Stimulated activated CD4-positive, alpha-beta T cell treated with anti-CD3 and anti-CD28 coated beads, Interleukin-4, amount 100 ng/mL, for 4 hours (primary cell): Measurements from ENCODE around the gene DAND5.

Experiments used
- DNase-seq, 2 experiments: peaks; one replicate each; pipeline ENCODE4 v3.0.0-alpha.2; 2020

The DAND5 gene

GRCh38 chr19:13011653-13012389 lies 42.4 kb downstream of the DAND5 start:
- no peak for DNase-seq

DNA sequence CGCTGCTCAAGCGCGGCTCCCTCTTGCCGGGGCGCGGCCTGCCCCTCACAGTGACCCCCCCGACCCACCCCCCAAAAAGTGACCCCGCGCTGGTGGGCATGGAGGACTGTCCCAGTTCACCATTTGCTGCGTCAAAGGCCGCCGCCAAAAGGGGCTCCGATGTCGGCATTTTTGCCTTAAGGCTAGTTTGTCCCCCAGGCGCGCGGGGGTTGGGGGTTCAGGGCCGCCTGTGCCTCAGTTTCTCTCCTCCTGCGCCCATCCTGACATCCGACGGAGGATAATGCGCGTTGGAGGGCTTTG lies 43.0 kb downstream of the DAND5 start:
- DNase-seq, result no peak

GRCh38 chr19:13012690-13013608 lies 43.6 kb downstream of the DAND5 start:
- DNase-seq, result peak; percentile 23 to 45

GRCh38 chr19:13013649-13014048 lies 44.3 kb downstream of the DAND5 start:
- DNase-seq, result no peak

- no peak for DNase-seq
These were observed 44.9 kb downstream of the DAND5 start for GRCh38 chr19:13014101-13014920.

DNA sequence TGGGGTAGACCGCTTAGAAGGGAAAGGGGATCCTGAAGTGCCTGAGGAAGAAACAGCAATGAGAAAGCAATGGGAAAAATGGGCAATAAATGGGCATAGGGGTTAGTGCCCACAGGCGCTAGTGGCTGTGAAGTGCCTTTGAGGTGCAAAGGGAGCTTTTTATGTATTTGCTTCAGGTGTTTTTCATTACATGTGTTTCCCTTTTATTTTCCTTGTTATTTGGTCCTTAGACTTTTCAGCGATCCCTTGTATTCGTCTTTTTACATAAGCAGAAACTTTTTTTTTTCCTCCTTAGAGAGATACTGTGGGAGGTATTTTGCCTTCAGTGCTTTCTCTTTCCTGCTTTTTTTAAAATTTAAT lies 45.5 kb downstream of the DAND5 start:
- DNase-seq, result no peak

- DNase-seq, result no peak
These were observed 46.2 kb downstream of the DAND5 start for GRCh38 chr19:13015361-13016223.

DNA sequence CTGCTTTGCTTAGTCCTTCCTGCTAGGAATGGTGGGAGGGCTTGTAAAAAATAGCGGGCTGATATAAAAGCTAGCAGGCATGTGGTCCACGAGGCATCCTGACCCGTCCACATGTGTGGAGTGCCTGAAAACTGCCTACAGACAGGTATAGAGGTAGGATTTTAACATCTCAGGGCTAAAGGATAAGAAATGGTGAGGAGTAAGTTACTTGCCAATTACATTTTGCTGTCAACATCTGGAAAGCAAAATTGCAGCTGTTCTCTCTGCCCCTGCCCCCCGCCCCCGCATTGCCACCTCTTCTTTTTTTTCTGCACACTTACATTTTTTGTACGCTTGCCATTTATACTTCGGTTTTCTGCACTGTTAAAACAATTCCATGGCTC lies 46.9 kb downstream of the DAND5 start:
- no peak for DNase-seq

GRCh38 chr19:13016628-13017305 lies 47.4 kb downstream of the DAND5 start:
- no peak for DNase-seq

GRCh38 chr19:13017306-13018034 lies 48.1 kb downstream of the DAND5 start:
- no peak for DNase-seq

GRCh38 chr19:13018035-13018914 lies 48.9 kb downstream of the DAND5 start:
- DNase-seq, result no peak

GRCh38 chr19:13019332-13019731 lies 50.0 kb downstream of the DAND5 start:
- no peak for DNase-seq

GRCh38 chr19:13020002-13020414 lies 50.6 kb downstream of the DAND5 start:
- DNase-seq, result no peak

DNA sequence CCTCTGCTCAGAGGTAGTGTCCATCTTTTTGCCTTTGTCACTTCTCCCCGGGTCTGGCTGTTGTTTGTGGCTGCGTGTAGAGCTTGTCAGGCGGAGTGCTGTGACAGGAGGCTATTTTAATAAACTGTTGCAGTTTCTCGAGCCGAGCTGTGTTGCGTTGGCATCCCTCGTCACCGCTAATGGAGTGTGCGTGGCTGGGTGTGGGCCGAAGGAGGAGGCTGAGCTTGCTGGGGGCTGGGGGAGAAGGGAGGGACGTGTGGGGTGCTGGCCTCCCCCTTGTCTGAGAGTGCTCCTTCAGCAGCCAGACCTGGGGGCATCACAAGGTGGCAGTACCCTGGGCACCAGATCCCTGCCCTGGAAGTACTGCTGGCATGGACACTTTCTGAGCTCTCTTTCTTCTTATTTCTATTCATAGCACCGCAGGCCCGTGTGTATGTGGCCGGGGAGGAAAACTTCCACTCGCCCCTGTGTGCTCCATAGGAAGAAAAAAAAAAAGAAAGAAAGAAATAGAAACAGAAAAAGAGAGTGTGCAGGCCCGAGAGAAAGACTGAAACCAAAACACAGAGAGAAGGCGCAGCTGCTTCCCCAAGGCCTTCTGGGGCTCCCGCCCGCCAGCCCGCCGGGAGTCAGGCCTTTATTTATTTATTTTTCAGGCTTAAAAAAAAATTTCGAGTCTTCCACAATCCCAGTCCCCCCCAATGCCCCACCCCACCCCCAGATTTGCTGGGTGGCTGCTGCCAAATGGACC lies 52.9 kb downstream of the DAND5 start:
- DNase-seq, result no peak

GRCh38 chr19:13022859-13023636 lies 53.7 kb downstream of the DAND5 start:
- no peak for DNase-seq

DNA sequence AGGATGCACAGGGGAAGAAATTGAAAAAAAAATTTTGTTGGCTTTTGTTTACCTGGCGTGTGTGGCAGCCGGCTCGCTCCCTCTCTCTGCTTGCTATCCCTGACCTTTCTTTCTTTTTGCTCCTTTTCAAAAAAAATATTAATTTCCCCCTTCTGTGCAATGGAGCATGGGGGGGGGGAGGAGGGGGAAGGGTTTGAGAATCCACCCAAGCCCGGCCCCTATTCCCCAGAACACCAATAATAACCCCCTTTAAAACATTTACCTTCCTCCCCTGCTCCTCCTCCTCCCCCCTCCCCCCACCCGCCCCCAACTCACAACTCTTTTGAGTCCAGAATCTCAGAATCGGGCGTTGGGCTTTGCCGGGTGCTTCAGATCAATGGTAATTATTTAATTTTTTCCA lies 54.3 kb downstream of the DAND5 start:
- no peak for DNase-seq
